Raji (cell line): ENCODE results near the gene EMC8.

ENCODE experiments used
- POLR2A ChIP-seq: IDR thresholded peaks from 2 replicates; pipeline ENCODE4 v1.6.1; 2011; ENCODE audit warnings: low read depth, low read length, control low read depth; ENCODE audit not compliant: insufficient read depth

Gene EMC8

GRCh38 chr16:85825326-85825725, 26.0 kb upstream of the EMC8 start:
- no peak for TF ChIP-seq POLR2A

GRCh38 chr16:85824161-85825135, 25.1 kb upstream of the EMC8 start:
- no peak for TF ChIP-seq POLR2A

GRCh38 chr16:85823328-85823920, 24.1 kb upstream of the EMC8 start:
- TF ChIP-seq POLR2A: no peak

GRCh38 chr16:85822145-85822544, 22.8 kb upstream of the EMC8 start:
- TF ChIP-seq POLR2A: no peak

GRCh38 chr16:85821390-85822135, 22.2 kb upstream of the EMC8 start:
- no peak for TF ChIP-seq POLR2A

- TF ChIP-seq POLR2A: no peak
These were observed 21.4 kb upstream of the EMC8 start for GRCh38 chr16:85820604-85821372.

- no peak for TF ChIP-seq POLR2A
These were observed 20.4 kb upstream of the EMC8 start for GRCh38 chr16:85819771-85820170.

GRCh38 chr16:85819245-85819644, 19.9 kb upstream of the EMC8 start:
- no peak for TF ChIP-seq POLR2A

- no peak for TF ChIP-seq POLR2A
These were observed 16.8 kb upstream of the EMC8 start for GRCh38 chr16:85816159-85816558.

GRCh38 chr16:85812811-85813700, 13.7 kb upstream of the EMC8 start:
- no peak for TF ChIP-seq POLR2A

GRCh38 chr16:85812031-85812807, 12.9 kb upstream of the EMC8 start:
- no peak for TF ChIP-seq POLR2A

- no peak for TF ChIP-seq POLR2A
These were observed 11.4 kb upstream of the EMC8 start for GRCh38 chr16:85810742-85811115.

- no peak for TF ChIP-seq POLR2A
These were observed 10.9 kb upstream of the EMC8 start for GRCh38 chr16:85810097-85810741.

- no peak for TF ChIP-seq POLR2A
These were observed 10.3 kb upstream of the EMC8 start for GRCh38 chr16:85809645-85810044.
